ENCODE measurements around the gene EIF5. TPM values are rescaled to one million over a fixed set of nuclear protein-coding genes. Genes with fewer than 3 reads are reported as not detected.
"Not testable (repeated sequence)": the region's sequence is repeated elsewhere in the genome, so short reads cannot be mapped to it uniquely, and the experiment has no call there.

The EIF5 gene
- total RNA-seq, 1 experiment from 2014 or later, result 356 TPM

DNA sequence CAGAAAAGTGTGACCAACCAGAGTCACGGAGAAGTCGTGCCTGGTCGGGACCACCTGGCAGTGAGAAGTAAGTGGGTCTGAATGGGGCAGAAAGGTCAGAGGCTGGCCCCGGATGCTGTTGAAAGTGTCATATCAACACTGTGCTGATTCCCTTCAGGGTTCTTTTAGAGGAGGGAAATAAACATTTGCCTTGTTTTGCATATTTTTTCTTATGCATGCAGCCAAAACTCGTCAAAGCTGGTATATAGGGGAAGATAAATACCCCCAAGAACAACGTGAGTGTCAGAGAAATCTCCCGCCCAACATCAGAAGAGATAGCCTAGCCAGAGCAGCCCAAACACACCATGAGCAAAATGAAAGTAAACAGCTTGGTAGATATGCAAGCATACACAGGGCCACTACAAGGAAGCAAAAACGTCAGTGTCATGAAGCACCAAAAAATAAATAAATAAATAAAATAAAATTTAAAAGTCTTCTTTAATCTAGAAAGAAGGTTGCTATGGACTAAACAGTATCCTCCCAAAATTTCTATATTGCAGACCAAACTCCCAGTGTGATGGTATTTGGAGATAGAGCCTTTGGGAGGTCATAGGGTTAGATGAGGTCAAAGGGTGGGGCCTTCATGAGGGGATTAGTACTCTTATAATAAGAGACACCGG lies 22.1 kb downstream of the EIF5 start:
- Mint-ChIP-seq H3K36me3 (ENCODE audit: insufficient read depth in 1 of 3, low read depth in 3 of 3) (no peaks in the 10 kb centered on the region), H3K4me1 (peaks cover 17 to 22% of the 10 kb centered on the region in 2 experiments), H3K27me3 (ENCODE audit: low read depth) (peaks cover 3% of the 10 kb centered on the region), H3K4me3 (no peak overlapping the region), H3K27ac (no peak overlapping the region), H3K9me3 (no peaks in the 10 kb centered on the region; a peak in 1 of 5 replicates)
- H3K18ac ChIP-seq (ENCODE audit: insufficient read length, low read depth, low read length), result peak overlapping the region; percentile 25
- no peak overlapping the region; the same call in 1 of the 2 replicates for H3K14ac ChIP-seq (ENCODE audit: insufficient read depth, low read length)
- H2AFZ ChIP-seq (ENCODE audit: low read length), result no peak overlapping the region
- no peak overlapping the region for H4K8ac ChIP-seq (replicated peaks; ENCODE audit: insufficient read length, low read depth, low read length)
- H3K27me3 ChIP-seq (ENCODE audit: insufficient read depth, low read length), result no peaks in the 10 kb centered on the region
- no peak overlapping the region for H3K27ac ChIP-seq (ENCODE audit: insufficient read length, low read depth, low read length)
- no peak overlapping the region for H3K4ac ChIP-seq (ENCODE audit: low read depth, low read length)
- H4K91ac ChIP-seq (ENCODE audit: insufficient read length, low read depth, low read length), result no peak overlapping the region
- H2BK20ac ChIP-seq (ENCODE audit: low read depth, low read length, poor library complexity, severe bottlenecking), result no peak overlapping the region
- no peak overlapping the region for H2BK120ac ChIP-seq (ENCODE audit: low read depth, low read length, poor library complexity, severe bottlenecking)
- TF ChIP-seq, protein P1, sequence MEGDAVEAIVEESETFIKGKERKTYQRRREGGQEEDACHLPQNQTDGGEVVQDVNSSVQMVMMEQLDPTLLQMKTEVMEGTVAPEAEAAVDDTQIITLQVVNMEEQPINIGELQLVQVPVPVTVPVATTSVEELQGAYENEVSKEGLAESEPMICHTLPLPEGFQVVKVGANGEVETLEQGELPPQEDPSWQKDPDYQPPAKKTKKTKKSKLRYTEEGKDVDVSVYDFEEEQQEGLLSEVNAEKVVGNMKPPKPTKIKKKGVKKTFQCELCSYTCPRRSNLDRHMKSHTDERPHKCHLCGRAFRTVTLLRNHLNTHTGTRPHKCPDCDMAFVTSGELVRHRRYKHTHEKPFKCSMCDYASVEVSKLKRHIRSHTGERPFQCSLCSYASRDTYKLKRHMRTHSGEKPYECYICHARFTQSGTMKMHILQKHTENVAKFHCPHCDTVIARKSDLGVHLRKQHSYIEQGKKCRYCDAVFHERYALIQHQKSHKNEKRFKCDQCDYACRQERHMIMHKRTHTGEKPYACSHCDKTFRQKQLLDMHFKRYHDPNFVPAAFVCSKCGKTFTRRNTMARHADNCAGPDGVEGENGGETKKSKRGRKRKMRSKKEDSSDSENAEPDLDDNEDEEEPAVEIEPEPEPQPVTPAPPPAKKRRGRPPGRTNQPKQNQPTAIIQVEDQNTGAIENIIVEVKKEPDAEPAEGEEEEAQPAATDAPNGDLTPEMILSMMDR (conservative IDR thresholded peaks at IDR 0.05), result no peak
- no peak overlapping the region for H3K4me2 ChIP-seq (ENCODE audit: insufficient read depth, insufficient read length, low read length)
- no peak overlapping the region for H3K56ac ChIP-seq (ENCODE audit: insufficient read length, low read depth, low read length)
- no peak overlapping the region for H3K9ac ChIP-seq (ENCODE audit: extremely low read depth, insufficient read length, low read length)
- peak overlapping the region; percentile 42 for H4K5ac ChIP-seq (ENCODE audit: insufficient read length, low read depth, low read length)
- no peak overlapping the region for H2BK15ac ChIP-seq (ENCODE audit: low read depth, low read length)
- H3T11ph ChIP-seq (ENCODE audit: low read length), result no peak overlapping the region
- no peaks in the 10 kb centered on the region for H4K20me1 ChIP-seq (ENCODE audit: control insufficient read depth, insufficient read depth, insufficient read length)
- WGBS (ENCODE audit: extremely low coverage, insufficient read length, low lambda C conversion rate), result no CpG with 5 or more reads among the region's 9 CpGs
- H3K23me2 ChIP-seq (ENCODE audit: insufficient read length, low read depth, low read length, poor library complexity, severe bottlenecking), result no peaks in the 10 kb centered on the region
- no peak overlapping the region for H2BK12ac ChIP-seq (ENCODE audit: insufficient read length, low read depth, low read length)
- no peak overlapping the region for H2BK5ac ChIP-seq (ENCODE audit: insufficient read length, low read length)
- no peaks in the 10 kb centered on the region for H3K9me3 ChIP-seq (ENCODE audit: control insufficient read depth, low read depth, low read length)
- no peak overlapping the region for H2AK5ac ChIP-seq (ENCODE audit: insufficient read length, low read length)
- DNase-seq, result no peak
- H3K79me1 ChIP-seq (ENCODE audit: insufficient read depth, low read depth, low read length, poor library complexity, severe bottlenecking), result no peaks in the 10 kb centered on the region
- H3K4me1 ChIP-seq (ENCODE audit: insufficient read depth, low read length), result peaks cover 4% of the 10 kb centered on the region
- H3K23ac ChIP-seq (ENCODE audit: insufficient read length, low read depth, low read length), result no peak overlapping the region
- H3K79me2 ChIP-seq (ENCODE audit: insufficient read depth, low read length), result no peaks in the 10 kb centered on the region

DNA sequence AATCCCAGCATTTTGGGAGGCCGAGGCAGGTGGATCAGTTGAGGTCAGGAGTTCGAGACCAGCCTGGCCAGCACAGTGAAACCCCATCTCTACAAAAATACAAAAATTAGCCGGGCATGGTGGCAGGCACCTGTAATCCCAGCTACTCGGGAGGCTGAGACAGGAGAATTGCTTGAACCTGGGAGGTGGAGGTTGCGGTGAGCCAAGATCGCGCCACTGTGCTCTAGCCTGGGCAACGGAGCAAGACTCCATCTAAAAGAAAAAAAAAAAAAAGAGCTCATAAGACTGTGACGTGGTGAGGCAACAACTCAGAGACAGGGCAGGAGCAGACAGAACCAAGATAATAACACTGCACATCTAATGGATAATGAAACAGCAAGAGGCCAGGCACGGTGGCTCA lies 23.5 kb downstream of the EIF5 start:
- H3K4me1 ChIP-seq (ENCODE audit: insufficient read depth, low read length); H4K91ac ChIP-seq (ENCODE audit: insufficient read length, low read depth, low read length); H2BK120ac ChIP-seq (ENCODE audit: low read depth, low read length, poor library complexity, severe bottlenecking); H4K20me1 ChIP-seq (ENCODE audit: control insufficient read depth, insufficient read depth, insufficient read length); H3K27me3 ChIP-seq (ENCODE audit: insufficient read depth, low read length); H3K9me3 ChIP-seq (ENCODE audit: control insufficient read depth, low read depth, low read length); H3K4ac ChIP-seq (ENCODE audit: low read depth, low read length); H3K23me2 ChIP-seq (ENCODE audit: insufficient read length, low read depth, low read length, poor library complexity, severe bottlenecking); H3K56ac ChIP-seq (ENCODE audit: insufficient read length, low read depth, low read length); H3K4me2 ChIP-seq (ENCODE audit: insufficient read depth, insufficient read length, low read length); H3K9ac ChIP-seq (ENCODE audit: extremely low read depth, insufficient read length, low read length); H3K23ac ChIP-seq (ENCODE audit: insufficient read length, low read depth, low read length); H3K27ac ChIP-seq (ENCODE audit: insufficient read length, low read depth, low read length); H3K36me3 Mint-ChIP-seq (ENCODE audit: insufficient read depth in 1 of 3, low read depth in 3 of 3); H3K27me3 Mint-ChIP-seq (ENCODE audit: low read depth); H2BK15ac ChIP-seq (ENCODE audit: low read depth, low read length); H3K9me3 Mint-ChIP-seq; H3K4me3 Mint-ChIP-seq; H2BK20ac ChIP-seq (ENCODE audit: low read depth, low read length, poor library complexity, severe bottlenecking); H3K14ac ChIP-seq (ENCODE audit: insufficient read depth, low read length); H3K27ac Mint-ChIP-seq; H2BK12ac ChIP-seq (ENCODE audit: insufficient read length, low read depth, low read length); H4K5ac ChIP-seq (ENCODE audit: insufficient read length, low read depth, low read length); H3K18ac ChIP-seq (ENCODE audit: insufficient read length, low read depth, low read length); DNase-seq; H3T11ph ChIP-seq (ENCODE audit: low read length); H3K79me2 ChIP-seq (ENCODE audit: insufficient read depth, low read length); H2AK5ac ChIP-seq (ENCODE audit: insufficient read length, low read length); H3K79me1 ChIP-seq (ENCODE audit: insufficient read depth, low read depth, low read length, poor library complexity, severe bottlenecking); H4K8ac ChIP-seq (replicated peaks; ENCODE audit: insufficient read length, low read depth, low read length); H2BK5ac ChIP-seq (ENCODE audit: insufficient read length, low read length); H2AFZ ChIP-seq (ENCODE audit: low read length): not testable (repeated sequence)
- no CpG with 5 or more reads among the region's 10 CpGs for WGBS (ENCODE audit: extremely low coverage, insufficient read length, low lambda C conversion rate)
- H3K4me1 Mint-ChIP-seq, result peaks cover 17 to 22% of the 10 kb centered on the region in 2 experiments

Data from H9 (cell line).